ENCODE data around the gene FAM3D. TPM values are rescaled to one million over a fixed set of nuclear protein-coding genes. Genes with fewer than 3 reads are reported as not detected.
"Not testable (repeated sequence)": the region's sequence is repeated elsewhere in the genome, so short reads cannot be mapped to it uniquely, and the experiment has no call there.

The FAM3D gene
- total RNA-seq, 4 donors from 2014 or later: not detected

DNA sequence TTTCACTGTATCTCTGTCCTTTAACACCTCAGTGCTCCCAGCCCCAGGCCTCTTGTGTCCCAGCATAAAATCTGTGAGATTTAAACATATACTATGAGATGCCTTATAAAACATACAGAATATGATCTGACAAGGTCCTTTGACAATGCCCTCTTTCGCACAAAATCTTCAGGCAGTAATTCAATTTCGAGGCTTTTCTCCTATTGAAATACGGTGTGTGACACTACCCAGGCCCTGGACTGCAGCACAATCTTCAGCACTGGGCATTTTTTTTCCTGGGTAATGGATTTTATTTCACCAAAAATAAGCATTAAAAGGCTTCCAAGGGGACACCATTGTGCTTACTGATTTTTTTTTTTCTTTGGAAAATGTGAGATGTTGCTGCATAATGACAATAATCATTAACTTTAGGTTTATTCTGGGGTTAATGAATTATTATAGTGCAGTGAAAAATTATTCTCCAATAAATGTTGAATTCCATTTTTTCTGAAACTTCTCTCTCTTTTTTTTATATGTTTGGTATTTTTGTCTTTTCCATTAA, 40.9 kb upstream of the FAM3D start:
- H3K27ac ChIP-seq (replicated peaks in 1 of 4): no peak overlapping the region
- no peak for TF ChIP-seq POLR2AphosphoS5 (IDR thresholded peaks at IDR 0.05)
- TF ChIP-seq EP300 (IDR thresholded peaks at IDR 0.05): no peak
- TF ChIP-seq, protein P1, sequence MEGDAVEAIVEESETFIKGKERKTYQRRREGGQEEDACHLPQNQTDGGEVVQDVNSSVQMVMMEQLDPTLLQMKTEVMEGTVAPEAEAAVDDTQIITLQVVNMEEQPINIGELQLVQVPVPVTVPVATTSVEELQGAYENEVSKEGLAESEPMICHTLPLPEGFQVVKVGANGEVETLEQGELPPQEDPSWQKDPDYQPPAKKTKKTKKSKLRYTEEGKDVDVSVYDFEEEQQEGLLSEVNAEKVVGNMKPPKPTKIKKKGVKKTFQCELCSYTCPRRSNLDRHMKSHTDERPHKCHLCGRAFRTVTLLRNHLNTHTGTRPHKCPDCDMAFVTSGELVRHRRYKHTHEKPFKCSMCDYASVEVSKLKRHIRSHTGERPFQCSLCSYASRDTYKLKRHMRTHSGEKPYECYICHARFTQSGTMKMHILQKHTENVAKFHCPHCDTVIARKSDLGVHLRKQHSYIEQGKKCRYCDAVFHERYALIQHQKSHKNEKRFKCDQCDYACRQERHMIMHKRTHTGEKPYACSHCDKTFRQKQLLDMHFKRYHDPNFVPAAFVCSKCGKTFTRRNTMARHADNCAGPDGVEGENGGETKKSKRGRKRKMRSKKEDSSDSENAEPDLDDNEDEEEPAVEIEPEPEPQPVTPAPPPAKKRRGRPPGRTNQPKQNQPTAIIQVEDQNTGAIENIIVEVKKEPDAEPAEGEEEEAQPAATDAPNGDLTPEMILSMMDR (IDR thresholded peaks at IDR 0.05): no peak
- no peak for TF ChIP-seq POLR2A (IDR thresholded peaks at IDR 0.05; ENCODE audit: low read depth)
- H3K27me3 ChIP-seq: no peaks in the 10 kb centered on the region
- DNase-seq (ENCODE audit: extremely low spot score): no peak
- H3K36me3 ChIP-seq: no peaks in the 10 kb centered on the region
- 85% methylated on average over 3 of the region's 3 CpGs for WGBS
- no peaks in the 10 kb centered on the region for H3K9me3 ChIP-seq
- intact Hi-C loops (cut with DNase I): no loop called here
- H3K4me1 ChIP-seq: no peaks in the 10 kb centered on the region
- no peak overlapping the region for H3K4me3 ChIP-seq

DNA sequence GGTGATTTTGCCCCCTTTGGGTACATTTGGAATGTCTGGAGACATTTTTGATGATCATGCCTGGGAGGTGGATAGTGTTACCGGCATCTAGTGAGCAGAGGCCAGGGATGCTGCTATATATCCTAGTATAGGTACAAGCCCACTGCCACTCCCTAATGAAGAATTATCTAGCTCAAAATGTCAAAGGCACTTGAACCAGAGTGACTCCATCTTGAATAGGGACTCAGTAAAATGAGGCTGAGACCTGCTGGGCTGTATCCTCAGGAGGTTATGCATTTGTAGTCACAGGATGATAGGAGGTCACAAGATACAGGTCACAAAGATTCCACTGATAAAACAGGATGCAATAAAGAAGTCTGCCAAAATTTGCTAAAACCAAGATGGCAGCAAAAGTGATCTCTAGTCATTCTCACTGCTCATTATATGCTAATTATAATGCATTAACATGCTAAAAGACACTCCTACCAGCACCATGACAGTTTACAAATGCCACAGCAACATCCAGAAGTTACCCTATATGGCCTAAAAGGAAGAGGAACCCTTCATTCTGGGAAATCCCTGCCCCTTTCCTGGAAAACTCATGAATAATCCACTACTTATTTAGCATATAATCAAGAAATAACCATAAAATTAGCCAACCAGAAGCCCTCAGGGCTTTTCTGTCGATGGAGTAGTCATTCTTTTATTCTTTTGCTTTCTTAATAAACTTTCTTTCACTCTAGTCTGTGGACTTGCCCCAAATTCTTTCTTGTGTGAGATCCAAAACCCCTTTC, 40.0 kb upstream of the FAM3D start:
- DNase-seq (ENCODE audit: extremely low spot score): no peak
- Histone ChIP-seq H3K27ac (replicated peaks in 1 of 4) (no peak overlapping the region), H3K27me3 (no peaks in the 10 kb centered on the region), H3K4me3 (no peak overlapping the region), H3K9me3 (no peaks in the 10 kb centered on the region), H3K36me3 (no peaks in the 10 kb centered on the region), H3K4me1 (no peaks in the 10 kb centered on the region)
- TF ChIP-seq POLR2A (IDR thresholded peaks at IDR 0.05; ENCODE audit: low read depth) (no peak), EP300 (IDR thresholded peaks at IDR 0.05) (no peak), POLR2AphosphoS5 (IDR thresholded peaks at IDR 0.05) (no peak)
- TF ChIP-seq, protein P1 (IDR thresholded peaks at IDR 0.05): no peak
- intact Hi-C loops (cut with DNase I): no loop called here
- 90% methylated on average over 2 of the region's 2 CpGs for WGBS

DNA sequence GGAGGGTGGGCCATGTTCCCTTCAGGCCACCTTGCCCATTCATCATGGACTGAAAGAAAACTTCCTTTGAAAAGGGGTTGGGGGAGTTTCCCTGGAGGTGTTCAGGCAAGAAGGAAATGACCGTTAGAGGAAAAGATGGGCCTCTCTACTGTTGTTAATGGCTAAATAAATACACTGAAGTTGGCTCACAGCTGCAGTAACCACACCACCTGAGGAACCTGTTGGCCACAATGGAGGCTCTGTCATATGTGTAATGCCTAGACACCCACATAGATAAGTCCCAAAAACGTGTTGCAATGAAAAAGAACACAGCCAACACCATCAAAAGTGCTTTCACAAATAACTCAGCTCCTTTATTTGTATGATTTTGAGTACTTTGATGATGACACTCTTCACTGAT, 38.2 kb upstream of the FAM3D start:
- Histone ChIP-seq H3K4me3 (no peak overlapping the region), H3K36me3 (no peaks in the 10 kb centered on the region), H3K27ac (replicated peaks in 1 of 4) (no peak overlapping the region), H3K27me3 (no peaks in the 10 kb centered on the region), H3K9me3 (no peaks in the 10 kb centered on the region), H3K4me1 (no peaks in the 10 kb centered on the region)
- no peak for TF ChIP-seq POLR2A (IDR thresholded peaks at IDR 0.05; ENCODE audit: low read depth)
- TF ChIP-seq, protein P1 (IDR thresholded peaks at IDR 0.05): no peak
- TF ChIP-seq POLR2AphosphoS5 (IDR thresholded peaks at IDR 0.05): no peak
- no peak for TF ChIP-seq EP300 (IDR thresholded peaks at IDR 0.05)
- 56% methylated on average over 2 of the region's 2 CpGs for WGBS
- DNase-seq (ENCODE audit: extremely low spot score): no peak
- intact Hi-C loops (cut with DNase I): no loop called here

DNA sequence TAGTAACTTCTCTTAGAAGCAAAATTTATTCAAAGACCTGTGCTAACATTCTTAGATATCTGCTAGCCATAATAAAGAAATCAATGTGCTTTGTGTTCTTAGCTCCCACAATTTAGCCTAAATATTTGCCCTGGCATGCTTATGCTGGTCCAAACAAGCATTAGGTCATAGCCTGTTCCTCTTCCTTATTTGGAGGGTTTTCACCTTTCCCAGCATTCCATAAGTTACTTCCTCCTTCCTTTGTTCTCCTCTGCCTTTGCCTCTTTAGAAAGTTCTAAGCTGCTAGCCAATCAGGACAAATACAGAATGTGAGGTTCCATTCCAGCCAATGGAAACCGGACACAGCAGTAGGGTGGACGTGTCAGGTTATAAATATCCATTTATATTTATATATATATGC, 37.7 kb upstream of the FAM3D start:
- DNase-seq (ENCODE audit: extremely low spot score); H3K9me3 ChIP-seq; intact Hi-C loops (cut with DNase I); H3K4me1 ChIP-seq; H3K27me3 ChIP-seq; H3K4me3 ChIP-seq; H3K27ac ChIP-seq (replicated peaks in 1 of 4); H3K36me3 ChIP-seq: not testable (repeated sequence)
- WGBS: 93% methylated on average over 2 of the region's 2 CpGs

DNA sequence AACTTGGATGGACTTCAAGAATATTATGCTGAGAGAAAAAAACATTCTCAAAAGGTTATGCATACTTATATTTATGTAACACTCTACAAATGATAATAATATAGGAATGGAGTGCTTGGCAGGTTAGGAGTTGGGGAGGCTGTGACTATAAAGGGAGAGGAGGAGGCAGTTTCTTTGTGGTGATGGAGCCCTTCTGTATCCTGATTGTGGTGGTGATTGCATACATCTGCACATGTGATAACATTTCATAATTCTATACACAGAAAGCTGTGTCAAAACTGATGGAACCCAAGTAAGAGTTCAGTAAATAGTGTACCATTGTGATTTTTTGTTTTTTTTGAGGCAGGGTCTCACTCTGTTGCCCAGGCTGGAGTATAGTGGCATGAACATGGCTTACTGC, 31.7 kb upstream of the FAM3D start:
- H3K27ac ChIP-seq (replicated peaks in 1 of 4): no peak overlapping the region
- TF ChIP-seq POLR2A (IDR thresholded peaks at IDR 0.05; ENCODE audit: low read depth) (no peak), EP300 (IDR thresholded peaks at IDR 0.05) (no peak), POLR2AphosphoS5 (IDR thresholded peaks at IDR 0.05) (no peak)
- TF ChIP-seq, protein P1 (IDR thresholded peaks at IDR 0.05): no peak
- H3K4me1 ChIP-seq: no peaks in the 10 kb centered on the region
- no peaks in the 10 kb centered on the region for H3K9me3 ChIP-seq
- intact Hi-C loops (cut with DNase I): no loop called here
- H3K27me3 ChIP-seq: no peaks in the 10 kb centered on the region
- H3K36me3 ChIP-seq: no peaks in the 10 kb centered on the region
- no peak for DNase-seq (ENCODE audit: extremely low spot score)
- no peak overlapping the region for H3K4me3 ChIP-seq
